LNCAP (cell line): ENCODE results near the gene IGF1.

Source experiments
- TF ChIP-seq, protein P1 (sequence below): fragments of 450-650 bp; IDR thresholded peaks from 2 replicates; pipeline ENCODE4 v1.5.1; 2017; ENCODE audit warnings: mild to moderate bottlenecking

IGF1 gene

DNA sequence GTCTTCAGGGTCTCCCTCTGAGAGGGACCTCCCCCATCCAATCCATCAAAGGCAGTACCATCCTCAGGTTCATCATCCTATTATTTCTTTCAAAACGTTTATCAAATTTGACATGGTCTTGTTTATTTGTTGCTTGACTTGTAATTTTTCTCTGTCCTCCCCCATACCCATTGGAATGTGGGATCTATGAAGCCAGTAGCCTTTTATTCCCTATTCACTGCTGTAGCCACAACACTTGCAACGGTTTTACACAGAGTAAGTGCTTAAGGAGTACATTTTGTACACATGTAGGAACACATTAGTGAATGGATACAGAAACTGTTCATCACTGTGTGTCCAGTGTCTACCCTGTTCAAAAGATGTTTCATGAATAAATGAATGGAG lies 41.5 kb downstream of the IGF1 start:
- TF ChIP-seq, protein P1, sequence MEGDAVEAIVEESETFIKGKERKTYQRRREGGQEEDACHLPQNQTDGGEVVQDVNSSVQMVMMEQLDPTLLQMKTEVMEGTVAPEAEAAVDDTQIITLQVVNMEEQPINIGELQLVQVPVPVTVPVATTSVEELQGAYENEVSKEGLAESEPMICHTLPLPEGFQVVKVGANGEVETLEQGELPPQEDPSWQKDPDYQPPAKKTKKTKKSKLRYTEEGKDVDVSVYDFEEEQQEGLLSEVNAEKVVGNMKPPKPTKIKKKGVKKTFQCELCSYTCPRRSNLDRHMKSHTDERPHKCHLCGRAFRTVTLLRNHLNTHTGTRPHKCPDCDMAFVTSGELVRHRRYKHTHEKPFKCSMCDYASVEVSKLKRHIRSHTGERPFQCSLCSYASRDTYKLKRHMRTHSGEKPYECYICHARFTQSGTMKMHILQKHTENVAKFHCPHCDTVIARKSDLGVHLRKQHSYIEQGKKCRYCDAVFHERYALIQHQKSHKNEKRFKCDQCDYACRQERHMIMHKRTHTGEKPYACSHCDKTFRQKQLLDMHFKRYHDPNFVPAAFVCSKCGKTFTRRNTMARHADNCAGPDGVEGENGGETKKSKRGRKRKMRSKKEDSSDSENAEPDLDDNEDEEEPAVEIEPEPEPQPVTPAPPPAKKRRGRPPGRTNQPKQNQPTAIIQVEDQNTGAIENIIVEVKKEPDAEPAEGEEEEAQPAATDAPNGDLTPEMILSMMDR = no peak

- TF ChIP-seq, protein P1 = no peak
These were observed 42.1 kb downstream of the IGF1 start for GRCh38 chr12:102438047-102438826.

- TF ChIP-seq, protein P1 = no peak
These were observed 42.9 kb downstream of the IGF1 start for GRCh38 chr12:102437511-102437910.

DNA sequence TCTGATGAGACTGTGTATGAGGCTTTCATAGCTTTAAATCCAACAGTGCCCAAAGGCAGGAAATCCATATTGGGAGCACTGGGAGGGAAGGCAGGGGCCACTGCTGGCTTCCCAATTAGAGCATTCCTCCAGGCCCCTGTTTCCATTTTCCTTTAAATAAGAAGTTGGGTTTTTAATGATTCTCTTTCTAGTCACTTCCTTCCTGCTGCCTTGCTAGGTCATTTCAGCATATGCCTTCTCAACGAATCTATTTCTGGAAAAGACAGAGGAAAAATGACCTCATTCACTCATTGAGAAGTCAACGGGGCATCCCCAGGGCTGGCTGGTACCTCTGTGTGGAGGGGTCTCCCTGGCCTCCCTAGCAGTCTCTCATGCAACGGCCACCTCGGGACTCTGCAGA lies 43.5 kb downstream of the IGF1 start:
- TF ChIP-seq, protein P1 = no peak

DNA sequence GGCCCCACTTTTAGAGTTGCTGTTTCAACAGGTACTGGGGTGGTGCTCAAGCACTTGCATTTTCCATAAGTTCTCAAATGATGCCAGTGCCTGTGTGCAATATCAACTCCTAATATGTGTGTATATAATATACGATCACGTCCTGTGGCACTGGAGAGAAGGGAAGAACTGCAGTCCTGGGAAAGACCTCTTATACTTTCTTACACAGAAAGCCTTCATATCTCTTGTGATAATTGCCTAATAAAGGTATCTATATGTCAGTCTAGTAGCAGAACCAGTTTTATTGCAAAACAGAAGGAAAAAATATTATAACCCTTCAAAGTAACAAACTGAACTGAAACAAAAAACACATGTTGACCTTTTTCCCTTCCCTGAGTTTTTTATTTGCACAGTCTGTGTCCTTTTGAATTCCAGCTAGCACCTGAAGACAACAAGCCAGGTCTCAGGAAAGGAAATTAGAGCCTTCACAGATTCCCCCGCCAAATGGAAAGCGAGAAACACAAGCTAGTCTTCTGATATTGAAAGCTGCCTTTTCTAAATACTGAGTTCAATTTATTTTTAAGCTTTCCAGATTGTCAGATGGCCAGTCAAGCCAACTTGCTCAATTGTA lies 44.4 kb downstream of the IGF1 start:
- TF ChIP-seq, protein P1 = no peak

- TF ChIP-seq, protein P1 = no peak
These were observed 47.1 kb downstream of the IGF1 start for GRCh38 chr12:102433304-102433703.

DNA sequence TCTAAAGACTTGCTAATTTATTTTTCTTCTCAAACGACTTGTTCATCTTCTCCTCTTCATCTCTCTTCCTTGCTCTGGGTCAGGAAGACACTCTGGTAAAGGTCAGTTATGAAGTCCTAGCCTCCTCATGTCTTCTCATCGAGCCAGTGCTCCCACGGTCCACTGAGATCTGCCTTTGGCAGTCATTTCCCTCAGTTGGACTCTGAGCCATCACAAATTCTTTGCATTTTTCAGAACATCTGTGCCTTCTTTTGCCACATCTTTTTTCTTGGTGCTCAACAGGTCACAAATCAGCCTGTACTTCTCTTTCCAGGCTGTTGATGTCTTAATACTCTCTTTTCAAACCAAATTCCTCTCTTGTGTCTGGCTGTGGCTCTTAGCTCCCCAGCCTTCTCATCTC lies 49.7 kb downstream of the IGF1 start:
- TF ChIP-seq, protein P1 = no peak
